ENCODE measurements around the gene CEBPZOS. TPM values are rescaled to one million over a fixed set of nuclear protein-coding genes. Genes with fewer than 3 reads are reported as not detected.

The CEBPZOS gene
- total RNA-seq (2014; rRNA removed; shearing (Covaris generic)) = 29.5 and 45.3 TPM in 2 replicates

DNA sequence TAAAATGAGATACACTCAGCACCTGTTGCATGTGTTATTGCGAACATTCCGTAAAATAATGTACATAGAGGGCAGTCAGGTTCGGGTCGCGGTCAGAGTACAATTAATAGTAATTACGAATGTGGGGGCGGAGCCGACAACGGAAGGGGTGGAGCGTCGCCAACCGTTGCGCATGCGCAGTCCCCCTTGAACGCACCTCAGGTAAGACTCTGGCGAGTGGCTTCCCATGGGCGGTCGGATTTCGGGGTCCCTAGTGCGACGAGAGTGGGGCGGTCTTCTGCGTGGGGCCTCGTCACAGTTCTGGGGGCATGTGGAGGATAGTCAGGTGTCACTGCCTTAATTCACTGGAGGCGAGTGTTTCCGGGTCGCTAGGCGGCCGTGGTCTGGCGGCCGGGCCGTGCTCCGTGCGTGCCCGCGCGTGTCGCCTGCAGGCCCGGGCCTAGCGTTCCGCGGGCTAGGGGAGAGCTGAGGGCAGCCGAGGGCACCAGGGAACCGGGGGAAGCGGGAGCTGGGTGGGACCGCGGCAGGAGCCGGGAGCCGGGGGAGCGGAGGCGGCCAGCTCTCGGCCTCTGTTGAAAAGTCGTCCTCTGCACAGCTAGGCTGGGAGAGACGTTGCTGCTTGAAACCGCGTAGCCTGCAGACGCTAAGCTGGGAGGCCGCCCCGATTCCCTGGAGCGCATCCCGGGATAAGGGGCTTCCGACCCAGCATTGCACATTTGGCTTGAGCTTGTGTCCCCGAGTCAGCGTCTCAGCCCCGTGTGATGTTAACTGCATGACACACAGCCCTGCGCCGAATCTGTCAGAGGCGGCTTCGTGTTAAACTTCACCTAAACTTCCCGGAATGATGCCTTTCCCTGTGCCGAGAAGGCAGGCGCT, at the start of gene CEBPZOS:
CEBPZOS (plus strand) TSS at position 177 of the 876 bp plus-strand sequence. CDS start 3,209 bp downstream, outside the sequence.
- DNase-seq (ENCODE audit: low spot score) = peak; percentile 80

DNA sequence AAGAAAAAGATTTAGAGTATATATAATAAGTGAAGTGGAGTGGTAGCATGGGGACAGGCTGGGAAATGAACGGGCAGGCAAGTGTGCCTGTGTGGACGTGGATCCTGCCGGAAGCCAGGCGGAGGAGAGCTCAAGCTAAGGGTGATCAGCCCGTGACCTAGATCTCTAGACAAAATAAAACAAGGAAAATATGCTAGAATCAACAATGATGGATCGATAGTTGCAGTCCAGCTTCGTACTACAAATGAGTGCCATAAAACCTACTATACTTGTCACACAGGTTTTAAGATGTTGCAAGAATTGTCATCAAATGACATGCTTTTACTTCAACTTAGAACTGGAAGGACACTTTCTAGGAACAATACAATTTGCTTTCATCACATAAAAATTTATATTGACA, 48.0 kb upstream of the CEBPZOS start:
- DNase-seq (ENCODE audit: low spot score) = no peak

DNA sequence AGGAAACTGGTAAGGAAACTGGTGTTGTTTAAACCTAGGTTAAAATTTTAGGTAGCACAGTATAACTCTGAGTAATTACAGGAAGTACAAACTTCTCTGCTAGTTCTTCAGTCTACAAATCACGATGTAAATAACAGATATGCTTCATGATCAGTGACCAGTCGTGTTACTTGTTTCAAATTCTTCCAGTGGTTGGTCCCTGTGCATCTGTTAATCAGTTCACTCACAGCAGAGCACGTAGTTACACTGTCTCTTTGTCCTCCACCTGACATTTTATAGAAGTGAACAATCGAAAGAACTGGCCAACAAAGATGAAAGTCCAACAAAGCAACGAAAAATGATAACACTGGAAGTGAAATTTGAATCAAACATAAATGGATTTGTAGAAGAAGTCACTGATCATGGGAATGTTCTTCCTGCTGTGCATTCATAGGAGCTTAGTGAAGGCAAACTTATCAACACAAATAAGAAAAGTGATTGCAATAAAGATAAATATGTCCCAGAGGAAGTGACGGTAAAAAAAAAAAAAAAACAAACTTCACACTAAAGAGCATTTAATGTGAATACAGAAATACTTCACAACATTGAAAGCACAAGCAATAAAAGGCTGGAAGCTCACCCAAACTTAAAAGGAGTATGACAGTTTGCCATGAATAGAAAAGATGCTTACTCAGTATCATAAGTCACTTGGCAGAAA, 46.5 kb upstream of the CEBPZOS start:
- no peak for DNase-seq (ENCODE audit: low spot score)

- DNase-seq (ENCODE audit: low spot score) = no peak
Measured at GRCh38 chr2:37153224-37153623, 43.1 kb upstream of the CEBPZOS start.

GRCh38 chr2:37154785-37155184, 41.5 kb upstream of the CEBPZOS start:
- no peak for DNase-seq (ENCODE audit: low spot score)

- DNase-seq (ENCODE audit: low spot score) = peak; percentile 52
Measured at GRCh38 chr2:37156071-37156856, 40.0 kb upstream of the CEBPZOS start.

DNA sequence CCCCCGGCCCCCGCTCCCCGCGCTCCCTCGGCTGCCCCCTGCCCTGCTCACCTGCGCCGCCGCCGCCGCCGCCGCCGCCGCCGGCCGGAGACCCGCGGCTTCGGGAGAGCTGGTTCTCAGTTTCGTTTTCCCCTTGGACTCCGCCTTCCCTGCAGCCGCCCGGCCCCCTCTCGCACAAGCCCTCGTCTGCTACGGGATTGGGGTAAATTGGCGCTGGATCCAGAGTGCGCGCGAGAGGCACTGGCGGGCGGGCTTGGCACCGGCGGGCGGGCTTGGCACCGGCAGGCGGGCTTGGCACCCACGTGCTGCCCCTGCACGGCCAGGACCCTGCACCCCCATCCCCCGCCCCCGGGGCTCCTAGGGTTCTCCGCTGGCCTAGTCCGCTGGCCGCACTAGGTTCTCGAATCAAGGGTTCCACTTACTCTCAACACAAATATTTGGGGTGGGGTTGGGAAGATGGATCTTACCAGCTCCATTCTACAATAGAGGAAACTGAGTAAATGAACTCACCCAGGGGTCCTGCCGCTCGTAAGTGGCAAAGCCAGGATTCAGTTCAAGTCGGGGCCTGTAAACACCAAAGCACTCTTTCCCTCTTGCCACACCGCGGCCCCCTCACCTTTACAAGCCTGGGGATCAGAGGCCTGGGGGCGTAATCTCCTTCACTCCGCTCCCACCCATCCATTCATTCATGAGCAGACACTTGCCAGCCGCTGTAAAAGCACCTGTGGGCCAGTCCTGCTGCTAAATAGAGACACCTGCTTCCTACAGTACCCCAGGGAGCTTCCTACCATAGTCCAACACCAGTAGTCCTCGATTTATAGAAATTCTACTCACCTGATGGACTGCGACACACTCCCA, 39.2 kb upstream of the CEBPZOS start, which contains the start of gene EIF2AK2:
EIF2AK2 (minus strand) TSS at position 124 of the 858 bp plus-strand sequence. CDS start 9,174 bp downstream, outside the sequence.
- peak; percentile 84 for DNase-seq (ENCODE audit: low spot score)

DNA sequence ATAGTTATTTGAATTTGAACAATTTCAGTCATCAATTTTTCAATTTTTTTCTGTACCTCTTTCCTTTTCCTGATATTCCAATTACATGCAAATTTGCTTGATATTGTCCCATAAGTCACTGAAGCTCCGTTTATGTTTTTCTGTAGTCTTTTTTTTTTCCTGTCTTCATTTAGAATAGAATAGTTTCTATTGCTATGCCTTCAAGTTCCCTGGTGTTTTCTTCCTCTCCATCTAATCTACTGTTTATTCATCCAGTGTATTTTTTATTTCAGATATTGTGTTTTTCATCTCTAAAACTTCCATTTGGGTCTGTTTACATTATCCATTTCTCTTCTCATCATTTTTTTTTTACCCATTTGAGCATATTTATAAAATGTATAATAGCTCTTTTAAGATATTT, 31.5 kb upstream of the CEBPZOS start:
- DNase-seq (ENCODE audit: low spot score) = no peak

DNA sequence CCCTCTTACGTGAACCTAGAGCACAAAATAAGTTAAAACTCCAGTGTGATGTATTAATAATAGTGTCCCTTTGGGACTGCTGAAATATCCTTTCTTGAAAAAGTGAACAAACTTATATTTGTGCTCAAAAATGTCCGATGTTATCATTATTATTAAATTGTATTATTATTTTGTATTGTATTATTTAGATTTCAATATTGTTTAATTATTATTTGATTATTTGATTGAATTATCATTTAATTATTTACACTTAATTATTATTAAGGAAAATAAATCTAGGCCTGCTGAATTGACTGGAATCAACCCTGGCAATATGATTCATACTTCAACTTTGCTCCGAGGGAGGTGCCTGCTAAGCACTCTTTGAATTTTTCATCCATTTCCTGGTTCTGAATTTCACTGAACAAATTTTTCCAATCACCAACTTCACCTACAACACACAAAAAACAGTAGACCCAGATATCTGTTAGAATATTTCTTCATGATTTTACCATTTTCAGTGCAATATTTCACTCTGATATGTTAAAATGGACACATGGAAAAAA, 28.6 kb upstream of the CEBPZOS start:
- DNase-seq (ENCODE audit: low spot score) = no peak

GRCh38 chr2:37168217-37168981, 27.9 kb upstream of the CEBPZOS start:
- DNase-seq (ENCODE audit: low spot score) = peak; percentile 52

DNA sequence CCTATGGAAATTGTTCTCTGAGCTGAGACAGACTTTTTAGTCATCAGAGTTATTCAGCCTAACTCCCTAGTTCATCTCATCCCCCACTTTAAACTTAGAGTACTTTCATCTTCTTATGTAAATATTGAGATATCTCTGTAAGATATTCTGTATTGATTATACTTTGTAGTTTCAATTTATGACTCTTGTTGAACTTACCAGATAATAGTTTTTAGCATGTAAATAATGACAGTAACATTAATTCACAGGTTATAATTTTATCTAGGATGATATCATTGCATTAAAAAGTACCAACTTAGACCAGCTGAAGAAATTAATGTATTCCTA, 24.7 kb upstream of the CEBPZOS start:
- no peak for DNase-seq (ENCODE audit: low spot score)

- DNase-seq (ENCODE audit: low spot score) = no peak
Measured at GRCh38 chr2:37173741-37174140, 22.6 kb upstream of the CEBPZOS start.

DNA sequence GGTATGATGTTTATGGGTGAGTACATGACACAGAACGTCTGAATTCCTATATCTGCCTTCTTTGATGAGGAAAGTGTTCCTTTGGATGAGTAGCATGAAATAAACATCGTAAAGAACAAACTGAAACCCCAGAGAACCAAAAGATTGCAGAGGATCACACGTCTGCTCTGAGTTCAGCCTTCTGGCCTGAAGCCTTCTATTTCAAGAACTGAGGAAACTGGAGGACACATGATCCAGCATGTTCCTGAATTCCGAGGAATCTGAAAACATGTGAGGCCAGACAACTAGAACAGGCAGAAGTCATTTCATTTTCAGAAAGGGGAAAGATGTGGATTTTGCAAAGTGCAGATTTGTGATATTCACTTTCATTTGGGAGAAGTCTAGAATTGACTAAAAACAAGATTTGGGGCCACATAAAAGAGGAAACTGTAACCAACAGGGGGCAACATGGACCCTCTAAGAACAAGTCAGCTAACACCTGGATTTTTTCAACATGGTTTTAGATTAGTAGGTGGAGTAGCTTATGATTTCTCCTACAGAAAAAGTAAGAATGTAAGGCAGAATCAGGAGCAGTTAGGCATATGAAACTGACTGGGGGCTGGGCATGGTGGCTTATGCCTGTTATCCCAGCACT, 16.2 kb upstream of the CEBPZOS start:
- DNase-seq (ENCODE audit: low spot score) = no peak

GRCh38 chr2:37180640-37181039, 15.7 kb upstream of the CEBPZOS start:
- DNase-seq (ENCODE audit: low spot score) = no peak

DNA sequence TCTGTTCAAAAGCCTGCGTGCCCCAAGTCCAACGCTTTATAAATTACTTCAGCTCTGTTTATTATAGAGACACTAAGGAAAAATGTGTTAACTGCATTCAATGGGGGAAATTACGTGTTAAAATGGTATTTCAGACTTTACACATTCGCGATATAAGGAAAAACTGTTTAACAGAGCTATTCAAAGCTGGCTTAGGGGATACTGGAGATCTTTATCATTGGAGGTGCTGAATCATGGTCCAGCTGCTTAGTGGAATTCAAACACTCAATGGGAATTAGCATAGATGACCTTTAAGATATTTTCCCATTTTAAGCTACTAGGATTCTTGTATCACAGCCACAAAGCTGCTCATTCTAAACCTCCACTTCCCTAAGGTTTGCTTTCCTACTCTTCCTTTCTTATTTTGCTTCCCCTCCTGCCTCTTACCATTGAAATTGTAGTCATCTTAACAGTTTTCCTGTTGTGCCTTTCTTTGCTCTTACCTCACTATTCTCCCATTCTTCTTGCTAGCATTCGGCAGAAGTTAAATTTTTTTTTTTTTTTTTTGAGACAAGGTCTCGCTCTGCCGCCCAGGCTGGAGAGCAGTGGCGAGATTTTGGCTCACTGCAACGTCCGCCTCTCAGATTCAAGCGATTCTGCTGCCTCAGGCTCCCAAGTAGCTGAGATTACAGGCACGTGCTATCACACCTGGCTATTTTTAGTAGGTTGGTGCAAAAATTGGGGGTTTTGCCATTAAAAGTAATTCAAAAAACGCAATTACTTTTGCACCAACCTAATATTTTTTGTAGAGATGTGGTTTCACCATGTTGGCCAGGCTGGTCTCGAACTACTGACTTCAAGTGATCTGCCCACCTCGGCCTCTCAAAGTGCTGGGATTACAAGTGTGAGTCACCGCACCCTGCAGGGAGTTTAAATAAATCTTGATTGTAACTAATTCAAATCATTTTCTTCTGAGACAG, 14.3 kb upstream of the CEBPZOS start:
- peak; percentile 71 for DNase-seq (ENCODE audit: low spot score)

GRCh38 chr2:37188570-37188969, 7.7 kb upstream of the CEBPZOS start, which contains the start of gene SULT6B1:
SULT6B1 (minus strand) TSS chr2:37188670; CDS start chr2:37188640, 30 bp downstream.
- no peak for DNase-seq (ENCODE audit: low spot score)

GRCh38 chr2:37189452-37190153, 6.7 kb upstream of the CEBPZOS start:
- DNase-seq (ENCODE audit: low spot score) = peak; percentile 94

DNA sequence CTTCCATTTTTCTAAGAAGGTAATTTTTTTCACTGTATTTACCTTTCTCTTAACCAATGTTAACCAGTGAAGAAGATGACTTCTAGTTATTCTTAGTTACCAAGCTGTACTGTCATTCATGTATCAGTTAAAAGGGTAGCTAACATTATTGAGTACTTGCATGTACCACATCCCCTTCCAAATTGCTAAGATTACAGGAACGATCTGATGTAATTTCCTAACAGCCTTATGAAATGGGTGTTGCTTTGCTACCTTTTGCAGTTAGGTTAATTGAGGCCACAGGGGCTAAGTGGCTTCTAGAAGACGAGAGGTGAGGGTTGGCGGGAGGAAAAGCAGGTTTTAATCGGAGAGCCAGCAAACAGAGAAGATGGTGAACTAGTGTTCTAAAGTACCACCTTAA, 6.0 kb upstream of the CEBPZOS start:
- DNase-seq (ENCODE audit: low spot score) = no peak
